IPS-NIHi11 (cell line): ENCODE measurements around the gene FKBP5.
"Not testable (repeated sequence)": the region's sequence is repeated elsewhere in the genome, so short reads cannot be mapped to it uniquely, and the experiment has no call there.

ENCODE experiments used
- DNase-seq: peaks from one replicate; pipeline ENCODE4 v3.0.0; 2012; ENCODE audit warnings: mixed read lengths, low spot score

Gene FKBP5

DNA sequence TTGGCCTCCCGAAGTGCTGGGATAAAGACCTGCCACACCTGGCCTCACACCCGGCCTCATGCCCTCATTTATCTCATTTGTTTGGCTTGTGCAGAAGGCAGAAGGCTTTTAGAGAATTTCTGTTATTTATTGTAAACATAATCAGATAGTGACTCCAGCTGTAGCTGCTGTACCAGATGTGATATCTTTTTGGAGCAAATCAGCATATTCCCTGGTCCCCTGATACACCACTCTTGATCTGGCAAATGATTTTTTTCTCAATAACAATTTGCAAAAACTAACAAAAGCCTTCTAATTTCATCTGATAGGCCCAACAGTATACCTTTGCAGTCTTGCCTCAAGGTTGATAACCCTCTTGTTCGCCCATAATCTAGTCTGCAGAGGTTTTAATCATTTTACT, 149.5 kb downstream of the FKBP5 start:
- no peak for DNase-seq

DNA sequence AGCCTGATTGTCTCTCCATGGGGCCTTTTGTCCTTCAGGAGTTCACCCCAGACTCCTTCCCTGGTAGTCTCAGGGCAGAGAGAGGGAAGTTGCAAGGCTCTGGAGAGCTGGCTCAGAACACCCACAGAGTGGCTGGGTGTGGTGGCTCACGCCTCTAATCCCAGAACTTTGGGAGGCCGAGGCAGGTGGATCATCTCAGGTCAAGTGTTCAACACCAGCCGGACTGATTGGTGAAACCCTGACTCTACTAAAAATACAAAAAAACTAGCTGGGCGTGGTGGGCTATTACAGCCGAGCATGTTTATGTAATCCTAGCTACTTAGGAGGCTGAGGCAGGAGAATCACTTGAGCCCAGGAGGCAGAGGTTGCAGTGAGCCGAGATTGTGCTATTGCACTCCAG, 152.9 kb downstream of the FKBP5 start:
- DNase-seq = not testable (repeated sequence)

DNA sequence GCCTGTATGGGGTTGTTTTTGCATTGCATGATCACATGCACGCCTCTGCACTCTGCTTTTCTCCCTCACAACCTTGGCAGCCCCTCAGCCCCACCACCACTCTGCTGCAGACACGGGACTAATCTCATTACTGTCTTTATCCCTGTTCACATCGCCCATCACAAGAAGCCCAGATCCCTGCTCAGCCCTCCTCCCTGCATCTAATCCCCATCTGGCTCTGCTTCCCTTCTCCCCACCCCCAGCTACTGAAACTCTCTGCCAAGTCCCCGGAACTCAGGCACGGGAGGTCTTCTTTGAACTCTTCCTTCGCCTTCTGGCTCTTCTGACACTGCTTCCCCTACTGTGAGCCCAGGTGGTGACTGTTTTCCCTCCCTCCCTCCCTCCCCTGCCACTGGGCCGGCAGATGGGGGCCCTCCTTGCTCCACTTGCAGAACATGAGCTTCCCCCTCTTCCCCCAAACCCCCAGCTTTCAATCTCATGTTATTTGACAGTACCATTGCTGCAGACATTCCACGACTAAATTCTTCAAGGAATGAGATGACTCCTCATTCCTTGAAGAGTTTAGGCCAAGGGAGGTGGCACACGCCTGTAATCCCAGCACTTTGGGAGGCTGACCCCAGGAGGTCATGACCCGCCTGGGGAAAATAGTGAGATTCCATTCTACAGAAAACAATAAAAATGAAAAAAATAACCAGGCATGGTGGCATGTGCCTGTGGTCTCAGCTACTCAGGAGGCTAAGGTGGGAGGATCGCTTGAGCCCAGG, 154.1 kb downstream of the FKBP5 start:
- no peak for DNase-seq

DNA sequence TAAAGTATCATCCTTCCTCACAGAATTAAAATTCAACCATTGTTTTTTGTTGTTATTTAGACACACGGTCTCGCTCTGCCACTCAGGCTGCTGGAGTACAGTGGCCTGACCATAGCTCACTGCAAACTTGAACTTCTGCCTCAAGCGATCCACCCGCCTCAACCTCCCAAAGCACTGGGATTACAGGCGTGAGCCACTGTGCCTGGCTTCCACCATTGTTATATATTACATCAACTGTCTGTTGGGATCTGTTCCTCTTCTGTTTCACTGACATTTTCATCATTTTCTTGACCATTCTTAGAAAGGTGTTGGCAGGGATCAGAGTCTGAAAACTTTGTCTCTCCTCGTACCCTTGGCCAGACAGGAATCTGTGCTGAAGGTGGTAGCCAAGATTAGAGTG, 154.7 kb downstream of the FKBP5 start:
- no peak for DNase-seq

DNA sequence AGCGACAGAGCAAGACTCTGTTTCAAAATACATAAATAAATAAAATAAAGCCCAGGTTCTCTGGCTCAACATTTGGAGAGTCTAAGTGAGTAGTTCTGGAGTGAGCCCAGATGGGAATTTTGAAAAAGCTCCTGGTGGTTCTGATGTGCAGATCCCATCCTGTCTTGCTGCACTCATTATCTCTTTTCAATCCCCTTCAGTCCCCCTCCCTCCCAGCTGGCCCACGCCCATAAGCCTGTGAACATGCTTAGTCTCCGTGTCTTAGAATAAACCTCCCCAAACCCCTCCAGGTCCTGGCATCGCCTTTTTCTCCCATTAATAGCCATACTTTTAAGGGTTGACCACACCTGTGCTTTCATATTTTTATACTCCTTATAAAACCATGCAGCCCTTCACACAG, 156.6 kb downstream of the FKBP5 start:
- DNase-seq = no peak

DNA sequence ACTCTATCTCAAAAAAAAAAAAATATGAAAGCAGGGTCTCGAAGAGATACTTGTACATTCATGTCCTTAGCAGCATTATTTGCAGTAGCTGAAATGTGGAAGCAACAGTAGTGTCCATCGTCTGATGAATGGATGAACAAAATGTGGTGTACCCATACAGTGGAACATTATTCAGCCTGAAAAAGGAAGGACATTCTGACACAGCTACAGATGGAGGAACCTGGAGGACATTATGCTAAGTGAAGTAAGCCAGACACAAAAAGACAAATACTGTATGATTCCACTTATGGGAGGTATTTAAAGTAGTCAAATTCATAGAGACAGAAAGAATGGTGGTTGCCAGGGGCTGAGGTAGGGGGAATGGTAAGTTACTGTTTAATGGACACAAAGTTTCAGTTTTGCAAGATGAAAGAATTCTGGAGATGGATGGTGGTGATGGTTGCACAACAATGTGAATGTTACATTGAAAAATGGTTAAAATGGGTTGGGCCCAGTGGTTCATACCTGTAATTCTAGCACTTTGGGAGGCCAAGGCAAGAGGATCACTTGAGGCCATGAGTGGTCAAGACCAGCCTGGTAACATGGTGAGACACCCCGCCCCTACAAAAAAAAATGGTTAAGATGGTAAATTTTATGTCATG, 164.2 kb downstream of the FKBP5 start:
- DNase-seq = no peak
